NCI-H526 treated with DMSO at 0.1 percent for 48 hours (cell line): ENCODE data around the gene SS18.
"Not testable (repeated sequence)": the region's sequence is repeated elsewhere in the genome, so short reads cannot be mapped to it uniquely, and the experiment has no call there.

Source experiments
- DNase-seq: peaks from one replicate; lab custom pipeline; 2025; lab: John Stamatoyannopoulos, UW

SS18 gene

GRCh38 chr18:26090130-26091046 is at the start of gene SS18:
Gene SS18 (minus strand): TSS chr18:26090613. CDS start chr18:26090569, 44 bp downstream.
- DNase-seq = peak; percentile 81

GRCh38 chr18:26135548-26135947 is 45.1 kb upstream of the SS18 start:
- no peak for DNase-seq

GRCh38 chr18:26134107-26134506 is 43.7 kb upstream of the SS18 start:
- no peak for DNase-seq

GRCh38 chr18:26133652-26134051 is 43.2 kb upstream of the SS18 start, which contains the start of gene PSMA8:
Gene PSMA8 (plus strand): TSS chr18:26133869. CDS start chr18:26133966, 97 bp downstream.
- no peak for DNase-seq

GRCh38 chr18:26128192-26128591 is 37.8 kb upstream of the SS18 start:
- DNase-seq = not testable (repeated sequence)

- DNase-seq = no peak
Observed at GRCh38 chr18:26127786-26128185, 37.4 kb upstream of the SS18 start.

- DNase-seq = not testable (repeated sequence)
Observed at GRCh38 chr18:26121994-26122393, 31.6 kb upstream of the SS18 start.

- DNase-seq = no peak
Observed at GRCh38 chr18:26121476-26121875, 31.1 kb upstream of the SS18 start.

- DNase-seq = no peak
Observed at GRCh38 chr18:26119246-26119645, 28.8 kb upstream of the SS18 start.

- DNase-seq = no peak
Observed at GRCh38 chr18:26104035-26104434, 13.6 kb upstream of the SS18 start.

- DNase-seq = no peak
Observed at GRCh38 chr18:26103579-26103978, 13.2 kb upstream of the SS18 start.

GRCh38 chr18:26097563-26097962 is 7.2 kb upstream of the SS18 start:
- DNase-seq = no peak

- no peak for DNase-seq
Observed at GRCh38 chr18:26096852-26097251, 6.4 kb upstream of the SS18 start.

GRCh38 chr18:26091047-26091630 is 726 bp upstream of the SS18 start:
- no peak for DNase-seq

- DNase-seq = peak; percentile 58
Observed at GRCh38 chr18:26089293-26090129, 902 bp downstream of the SS18 start.

GRCh38 chr18:26088487-26088886 is 1.9 kb downstream of the SS18 start:
- no peak for DNase-seq

GRCh38 chr18:26086959-26087358 is 3.5 kb downstream of the SS18 start:
- DNase-seq = no peak

GRCh38 chr18:26085056-26085455 is 5.4 kb downstream of the SS18 start:
- DNase-seq = no peak

- no peak for DNase-seq
Observed at GRCh38 chr18:26083099-26083498, 7.3 kb downstream of the SS18 start.

- DNase-seq = no peak
Observed at GRCh38 chr18:26082475-26082874, 7.9 kb downstream of the SS18 start.

- DNase-seq = no peak
Observed at GRCh38 chr18:26074246-26074645, 16.2 kb downstream of the SS18 start.

GRCh38 chr18:26073758-26074157 is 16.7 kb downstream of the SS18 start:
- no peak for DNase-seq
